IMR-90 (cell line): ENCODE data around the gene ARL6.

ENCODE experiments used
- CTCF ChIP-seq: conservative IDR thresholded peaks from 2 replicates; pipeline ENCODE4 v1.5.1; 2012; ENCODE audit warnings: mild to moderate bottlenecking, low read depth, low read length, improper control_type of control experiment
- TF ChIP-seq, protein P1 (sequence below): fragments of 150-350 bp; IDR thresholded peaks from 2 replicates; pipeline ENCODE4 v1.6.1; 2016; ENCODE audit warnings: low read depth, mild to moderate bottlenecking, low read length, moderate library complexity, borderline replicate concordance

GRCh38 chr3:97764407-97765238 is at the start of gene ARL6:
- TF ChIP-seq, protein P1, sequence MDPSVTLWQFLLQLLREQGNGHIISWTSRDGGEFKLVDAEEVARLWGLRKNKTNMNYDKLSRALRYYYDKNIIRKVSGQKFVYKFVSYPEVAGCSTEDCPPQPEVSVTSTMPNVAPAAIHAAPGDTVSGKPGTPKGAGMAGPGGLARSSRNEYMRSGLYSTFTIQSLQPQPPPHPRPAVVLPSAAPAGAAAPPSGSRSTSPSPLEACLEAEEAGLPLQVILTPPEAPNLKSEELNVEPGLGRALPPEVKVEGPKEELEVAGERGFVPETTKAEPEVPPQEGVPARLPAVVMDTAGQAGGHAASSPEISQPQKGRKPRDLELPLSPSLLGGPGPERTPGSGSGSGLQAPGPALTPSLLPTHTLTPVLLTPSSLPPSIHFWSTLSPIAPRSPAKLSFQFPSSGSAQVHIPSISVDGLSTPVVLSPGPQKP = no peak
- no peak for TF ChIP-seq CTCF
